GM21825 (cell line): Measurements from ENCODE around the gene MRPL38.

Experiments used
- ATAC-seq: cut with Tn5 transposase; IDR thresholded peaks from one replicate; pipeline ENCODE4 v1.9.1; 2021; ENCODE audit warnings: mild to moderate bottlenecking, moderate library complexity; ENCODE audit not compliant: unreplicated experiment

Gene MRPL38

GRCh38 chr17:75904749-75905521, at the start of gene MRPL38:
Gene MRPL38 (minus strand): TSS chr17:75904884. CDS start chr17:75904875, 9 bp downstream.
- ATAC-seq = peak; percentile 93

DNA sequence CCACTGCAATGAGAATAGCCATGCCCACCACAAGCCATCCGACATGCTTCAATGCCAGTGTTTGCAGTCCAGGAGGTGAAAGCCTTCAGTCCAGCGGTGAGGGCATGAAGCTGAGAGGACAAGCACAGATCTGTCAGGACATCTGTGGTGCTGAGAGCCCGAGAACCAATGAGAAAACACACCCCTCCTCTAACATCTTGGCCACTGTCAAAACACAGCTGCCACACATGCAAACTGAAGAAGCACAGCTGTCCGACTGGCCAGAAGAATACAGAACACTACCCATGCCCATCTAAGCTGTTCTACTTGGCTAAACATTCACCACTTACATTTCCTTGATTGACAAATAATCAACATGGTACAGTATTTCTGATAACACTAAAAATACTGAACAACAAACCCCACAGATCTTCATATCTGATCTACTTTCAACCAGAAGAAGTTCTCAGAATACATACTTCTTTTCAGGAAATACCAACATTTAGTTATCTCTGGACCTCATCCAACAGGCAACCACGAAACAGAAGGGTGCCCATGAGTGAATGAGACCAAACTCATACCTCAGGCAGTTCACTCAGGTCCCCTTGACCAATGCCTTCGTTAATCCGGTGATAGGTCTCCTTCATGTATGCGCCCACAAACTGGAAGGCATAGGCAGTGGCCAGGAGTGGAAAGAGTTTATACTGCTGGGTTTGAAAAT, 46.3 kb upstream of the MRPL38 start:
- ATAC-seq = no peak

- ATAC-seq = no peak
Observed at GRCh38 chr17:75950421-75950820, 45.7 kb upstream of the MRPL38 start.

GRCh38 chr17:75945211-75945610, 40.5 kb upstream of the MRPL38 start:
- ATAC-seq = no peak

- ATAC-seq = no peak
Observed at GRCh38 chr17:75943491-75943890, 38.8 kb upstream of the MRPL38 start.

DNA sequence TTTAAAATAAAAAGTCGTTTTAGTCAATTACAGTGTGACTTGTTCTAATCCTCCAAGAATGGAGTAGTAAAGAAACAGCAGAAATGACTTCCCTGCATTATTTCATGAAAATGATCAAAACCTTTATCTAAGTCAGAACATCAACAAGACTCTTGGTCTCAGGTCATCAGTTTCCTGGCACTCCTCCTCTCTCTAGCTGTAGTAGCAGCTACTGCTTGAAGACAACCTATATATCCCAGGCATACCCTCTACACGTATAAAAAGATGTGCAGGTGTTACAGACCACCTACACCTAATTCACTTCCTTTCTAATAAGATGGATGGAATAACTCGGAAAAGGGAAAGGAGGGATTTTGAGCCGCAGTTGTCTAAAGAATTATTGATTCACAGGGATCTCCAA, 37.8 kb upstream of the MRPL38 start:
- no peak for ATAC-seq

DNA sequence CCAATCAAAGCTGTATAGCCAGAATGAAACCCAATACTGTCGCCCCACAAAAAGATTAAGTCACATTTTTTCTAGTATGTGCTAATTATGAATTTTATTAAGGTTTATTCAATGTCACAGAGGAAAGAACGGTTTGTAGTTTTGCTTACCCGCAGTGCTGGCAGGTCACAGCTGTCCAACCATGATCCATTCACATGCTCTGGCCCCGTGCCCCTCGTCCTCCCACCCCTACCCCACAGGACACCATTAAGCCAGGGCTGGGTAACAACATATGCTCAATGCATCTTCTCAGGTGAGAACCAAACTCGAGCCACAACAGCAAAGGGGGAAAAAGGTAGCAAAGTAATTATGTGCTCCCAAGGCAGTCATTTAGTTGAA, 36.7 kb upstream of the MRPL38 start:
- no peak for ATAC-seq

DNA sequence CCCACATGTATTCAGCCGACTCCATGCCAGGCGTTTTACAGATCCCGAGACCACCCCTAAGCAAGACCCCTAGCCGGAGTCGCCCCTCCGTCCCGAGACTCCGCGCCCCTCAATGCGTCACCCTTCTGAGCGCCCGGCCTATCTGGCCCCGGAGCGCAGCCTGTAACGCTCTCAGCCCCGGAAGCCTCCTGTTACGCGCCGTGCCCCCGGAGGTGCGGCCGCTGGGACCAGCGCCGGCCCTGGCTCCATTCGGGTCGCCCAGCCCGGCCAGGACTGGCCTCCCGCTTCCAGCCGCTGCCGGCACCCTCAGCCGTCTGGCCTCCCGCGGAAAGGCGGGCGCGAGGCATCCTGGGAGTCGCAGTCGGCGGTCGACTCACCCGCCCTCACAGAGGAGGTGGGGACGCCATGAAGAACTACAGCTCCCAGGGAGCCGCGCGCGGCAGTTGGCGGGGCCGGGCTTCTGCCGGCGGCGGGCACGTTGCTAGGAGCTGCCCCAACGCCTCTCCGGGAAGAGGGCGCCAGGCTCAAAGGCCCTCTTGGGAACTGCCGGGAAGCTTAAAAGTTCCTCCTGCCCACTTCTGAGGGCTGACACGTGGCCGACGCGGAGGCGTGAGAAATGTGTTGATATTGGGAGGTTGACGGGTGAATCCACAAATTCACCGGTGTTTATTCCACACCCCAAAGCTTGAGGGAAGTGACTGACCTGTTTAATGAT, 36.2 kb upstream of the MRPL38 start, which contains the start of gene FBF1:
Gene FBF1 (minus strand): TSS at position 316 of the 715 bp plus-strand sequence. CDS start 2,893 bp downstream, outside the sequence.
- peak; percentile 94 for ATAC-seq

DNA sequence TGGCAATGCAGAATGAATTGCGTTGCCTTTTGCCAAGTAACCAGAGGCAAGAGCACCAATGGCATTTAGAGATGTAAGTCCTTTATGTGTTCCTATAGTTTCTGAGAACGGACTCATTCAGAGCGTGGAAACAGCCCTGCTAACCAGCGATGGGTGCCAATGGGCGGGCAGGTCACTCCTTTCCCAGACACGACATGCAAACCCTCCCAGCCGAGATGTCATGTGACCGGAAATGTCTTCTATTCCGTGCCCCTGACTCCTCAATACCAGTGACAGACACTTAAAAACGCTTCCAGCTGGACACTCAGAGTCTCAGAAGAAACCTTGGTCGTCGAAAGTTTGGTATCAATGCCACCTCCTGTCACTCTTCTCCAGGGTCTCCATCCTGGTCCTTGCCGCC, 33.0 kb upstream of the MRPL38 start:
- ATAC-seq = no peak

DNA sequence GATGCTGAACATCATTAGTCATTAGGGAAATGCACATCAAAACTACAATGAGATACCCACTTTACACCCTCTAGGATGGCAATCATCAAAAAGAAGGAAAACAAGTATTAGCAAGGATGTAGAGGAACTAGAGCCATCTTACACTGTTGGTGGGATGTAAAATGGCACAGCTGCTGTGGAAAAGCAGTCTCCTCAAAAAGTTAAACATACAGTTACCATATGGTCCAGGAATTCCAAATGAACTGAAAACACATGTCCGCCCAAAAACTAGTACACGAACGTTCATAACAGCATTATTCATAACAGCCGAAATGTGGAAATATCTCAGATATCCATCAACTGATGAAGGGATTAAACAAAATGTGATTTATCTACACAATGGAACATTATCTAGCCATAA, 29.1 kb upstream of the MRPL38 start:
- ATAC-seq = no peak

DNA sequence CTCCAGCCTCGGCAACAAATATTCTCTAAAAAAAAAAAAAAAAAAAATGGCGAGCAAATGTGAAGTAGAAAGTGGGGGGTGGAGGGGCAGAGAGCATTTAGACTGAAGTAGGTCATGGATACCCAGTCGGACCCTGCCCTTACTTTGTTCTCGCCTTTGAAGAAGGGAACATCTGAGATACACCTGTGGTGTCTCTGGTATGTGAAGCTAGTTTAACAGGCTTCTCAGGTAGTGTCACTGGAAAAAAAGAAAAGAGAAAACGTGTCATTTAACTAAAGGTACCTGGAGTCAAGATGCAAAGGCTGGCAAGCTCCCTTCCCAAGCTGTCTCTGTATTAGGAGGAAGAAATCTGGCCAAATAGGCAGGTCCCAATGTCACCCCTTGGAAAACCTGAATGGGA, 28.2 kb upstream of the MRPL38 start:
- ATAC-seq = no peak

DNA sequence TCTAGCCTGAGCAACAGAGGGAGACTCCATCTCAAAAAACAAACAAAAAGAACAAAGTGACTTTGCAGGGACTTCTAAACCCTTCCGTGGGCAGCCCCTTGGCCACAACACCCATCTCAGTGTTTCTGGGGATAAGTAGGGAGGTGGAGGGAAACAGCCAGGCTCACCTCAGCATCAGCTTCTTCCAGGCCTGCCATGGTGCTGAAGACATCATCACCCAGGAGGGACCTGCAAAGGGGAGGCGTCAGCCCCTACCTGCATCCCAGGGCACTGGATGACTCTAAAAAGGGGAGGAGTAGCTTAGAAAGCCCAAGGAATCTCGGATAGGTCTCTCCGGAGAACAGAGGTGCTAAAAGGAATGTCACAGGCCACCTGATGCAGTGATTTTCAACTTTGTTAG, 26.4 kb upstream of the MRPL38 start:
- ATAC-seq = no peak

- ATAC-seq = no peak
Observed at GRCh38 chr17:75927286-75927922, 22.7 kb upstream of the MRPL38 start.

GRCh38 chr17:75926456-75926855, 21.8 kb upstream of the MRPL38 start:
- no peak for ATAC-seq

DNA sequence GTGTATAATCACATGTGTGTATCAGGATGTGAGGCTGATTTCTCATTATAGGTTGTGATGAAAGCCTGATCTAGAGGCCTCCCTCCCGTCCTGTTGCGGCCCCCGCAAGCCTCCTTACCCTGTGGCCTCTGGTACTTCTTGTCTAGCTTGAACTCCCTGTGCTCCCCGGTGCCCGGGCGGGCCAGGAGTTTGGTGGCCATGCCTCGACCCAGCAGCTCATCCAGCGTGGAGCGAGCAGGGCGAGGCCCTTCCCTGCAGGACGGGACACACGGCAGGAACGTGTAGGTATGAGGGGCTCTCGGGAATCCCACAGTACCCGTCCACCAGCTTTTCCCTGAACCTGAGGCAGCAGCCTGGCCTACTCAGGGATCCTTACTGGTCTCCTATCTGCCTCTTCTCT, 21.2 kb upstream of the MRPL38 start:
- ATAC-seq = no peak

GRCh38 chr17:75925103-75925502, 20.4 kb upstream of the MRPL38 start:
- no peak for ATAC-seq

- ATAC-seq = no peak
Observed at GRCh38 chr17:75922963-75923874, 18.5 kb upstream of the MRPL38 start.

DNA sequence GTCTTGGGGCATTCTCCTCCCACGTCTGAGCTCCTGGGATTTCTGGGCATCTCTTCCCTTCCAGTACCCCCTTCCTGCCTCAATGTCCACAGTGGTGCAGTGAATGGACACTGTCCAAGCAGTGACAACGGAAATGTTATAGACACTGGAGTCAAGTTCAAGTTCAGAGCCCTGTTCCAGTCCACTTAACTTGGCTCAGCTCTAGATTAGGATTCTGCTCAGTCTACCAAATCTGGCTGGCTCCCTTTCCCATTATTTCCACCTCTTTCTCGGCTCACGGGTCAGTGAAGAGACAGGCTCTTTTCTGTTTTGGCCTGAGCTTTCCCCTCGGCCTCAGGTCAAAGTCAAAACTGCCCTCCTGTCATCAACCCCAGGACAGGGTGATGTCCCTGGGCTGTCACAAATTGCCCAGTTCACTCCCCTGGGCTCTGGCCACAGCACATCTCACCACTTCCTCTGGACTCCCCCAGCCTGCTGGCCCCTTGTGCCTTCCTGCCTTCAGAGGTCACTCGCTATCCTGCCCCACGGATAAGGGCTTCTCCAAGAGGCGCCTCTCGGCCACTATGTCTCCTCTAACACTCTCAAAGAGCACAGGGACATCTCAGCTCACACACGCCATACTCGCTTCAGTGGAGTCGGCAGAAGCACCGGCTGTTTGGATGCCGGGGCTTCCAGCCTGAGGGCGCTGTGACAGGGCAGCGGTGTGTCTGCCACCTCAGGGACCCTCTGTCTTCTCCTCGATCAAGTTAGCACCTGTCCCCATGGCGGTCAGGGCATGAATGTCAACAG, 17.7 kb upstream of the MRPL38 start:
- ATAC-seq = no peak

DNA sequence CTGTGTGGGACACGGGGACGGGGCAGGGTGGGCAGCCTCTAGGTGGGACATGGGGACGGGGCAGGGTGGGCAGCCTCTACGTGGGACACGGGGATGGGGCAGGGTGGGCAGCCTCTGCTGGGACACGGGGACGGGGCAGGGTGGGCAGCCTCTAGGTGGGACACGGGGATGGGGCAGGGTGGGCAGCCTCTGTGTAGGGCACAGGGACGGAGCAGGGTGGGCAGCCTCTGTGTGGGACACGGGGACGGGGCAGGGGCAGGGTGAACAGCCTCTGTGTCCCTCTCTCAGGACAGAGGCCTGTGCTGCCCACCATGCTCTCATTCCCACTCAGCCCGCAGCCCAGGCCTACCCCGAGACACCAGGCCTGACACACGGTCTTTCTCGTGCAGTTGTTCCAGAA, 16.9 kb upstream of the MRPL38 start:
- no peak for ATAC-seq
